Activated naive CD8-positive, alpha-beta T cell treated with anti-CD3 and anti-CD28 coated beads, Interleukin-2, amount 50 U/mL, for 24 hours (primary cell): ENCODE data around the gene TGFA.

ENCODE experiments used
- ATAC-seq: fragments of 150-1000 bp; cut with Tn5 transposase; one replicate; pipeline ENCODE4 v1.10.0; 2021
- DNase-seq: peaks from one replicate; pipeline ENCODE4 v3.0.0; 2021
- H3K27ac Mint-ChIP-seq: one replicate; pipeline ENCODE4 v1.8.0; 2021; ENCODE audit warnings: mild to moderate bottlenecking, mixed read lengths
- H3K27me3 Mint-ChIP-seq: one replicate; pipeline ENCODE4 v1.8.0; 2021; ENCODE audit warnings: mixed read lengths
- H3K36me3 Mint-ChIP-seq: one replicate; pipeline ENCODE4 v1.8.0; 2021; ENCODE audit warnings: low read depth, mixed read lengths
- H3K4me1 Mint-ChIP-seq: one replicate; pipeline ENCODE4 v1.8.0; 2021; ENCODE audit warnings: mixed read lengths
- H3K4me3 Mint-ChIP-seq: one replicate; pipeline ENCODE4 v1.8.0; 2021; ENCODE audit warnings: mild to moderate bottlenecking, moderate library complexity, mixed read lengths
- H3K9me3 Mint-ChIP-seq: one replicate; pipeline ENCODE4 v1.8.0; 2021; ENCODE audit warnings: mixed read lengths

Gene TGFA

GRCh38 chr2:70523996-70524965 lies 29.3 kb downstream of the TGFA start:
- no peak overlapping the region for H3K4me3 Mint-ChIP-seq
- H3K9me3 Mint-ChIP-seq = no peaks in the 10 kb centered on the region
- no peaks in the 10 kb centered on the region for H3K36me3 Mint-ChIP-seq
- DNase-seq = peak; percentile 21
- ATAC-seq = peak; percentile 77
- no peak overlapping the region for H3K27ac Mint-ChIP-seq
- peaks cover 18% of the 10 kb centered on the region for H3K4me1 Mint-ChIP-seq
- H3K27me3 Mint-ChIP-seq = no peaks in the 10 kb centered on the region

DNA sequence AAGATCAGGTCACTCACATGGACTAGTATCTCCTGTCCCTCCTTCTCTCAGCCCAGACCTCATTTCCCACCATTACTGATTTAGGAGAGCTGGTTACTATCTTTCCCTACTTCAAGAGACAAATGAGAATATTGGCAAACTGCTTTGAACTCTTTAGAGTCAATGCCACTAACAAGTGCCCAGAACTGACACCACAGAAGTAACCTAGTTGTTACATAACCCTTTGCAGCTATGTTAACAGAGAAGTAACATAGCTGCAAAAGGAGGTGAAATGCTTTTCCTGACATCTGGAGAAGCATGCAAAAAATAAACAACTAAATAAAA lies 30.0 kb downstream of the TGFA start:
- Mint-ChIP-seq H3K4me1 (peaks cover 18% of the 10 kb centered on the region), H3K27me3 (no peaks in the 10 kb centered on the region), H3K27ac (no peak overlapping the region), H3K9me3 (no peaks in the 10 kb centered on the region), H3K36me3 (no peaks in the 10 kb centered on the region), H3K4me3 (no peak overlapping the region)
- DNase-seq (no peak), ATAC-seq (no peak)

- DNase-seq = no peak
- Mint-ChIP-seq H3K4me3 (no peak overlapping the region), H3K4me1 (peaks cover 18% of the 10 kb centered on the region), H3K27me3 (no peaks in the 10 kb centered on the region), H3K9me3 (no peaks in the 10 kb centered on the region), H3K36me3 (no peaks in the 10 kb centered on the region), H3K27ac (no peak overlapping the region)
- no peak for ATAC-seq
These were observed 31.0 kb downstream of the TGFA start for GRCh38 chr2:70522627-70523026.

GRCh38 chr2:70520825-70521224 lies 32.8 kb downstream of the TGFA start:
- no peak overlapping the region for H3K27ac Mint-ChIP-seq
- ATAC-seq (no peak), DNase-seq (no peak)
- H3K4me3 Mint-ChIP-seq = no peak overlapping the region
- peaks cover 28% of the 10 kb centered on the region for H3K4me1 Mint-ChIP-seq
- H3K9me3 Mint-ChIP-seq = no peaks in the 10 kb centered on the region
- H3K27me3 Mint-ChIP-seq = no peaks in the 10 kb centered on the region
- no peaks in the 10 kb centered on the region for H3K36me3 Mint-ChIP-seq

GRCh38 chr2:70519453-70519852 lies 34.2 kb downstream of the TGFA start:
- Mint-ChIP-seq H3K4me3 (no peak overlapping the region), H3K27ac (no peak overlapping the region), H3K9me3 (no peaks in the 10 kb centered on the region), H3K36me3 (no peaks in the 10 kb centered on the region), H3K27me3 (no peaks in the 10 kb centered on the region), H3K4me1 (peaks cover 25% of the 10 kb centered on the region)
- DNase-seq = no peak
- no peak for ATAC-seq

DNA sequence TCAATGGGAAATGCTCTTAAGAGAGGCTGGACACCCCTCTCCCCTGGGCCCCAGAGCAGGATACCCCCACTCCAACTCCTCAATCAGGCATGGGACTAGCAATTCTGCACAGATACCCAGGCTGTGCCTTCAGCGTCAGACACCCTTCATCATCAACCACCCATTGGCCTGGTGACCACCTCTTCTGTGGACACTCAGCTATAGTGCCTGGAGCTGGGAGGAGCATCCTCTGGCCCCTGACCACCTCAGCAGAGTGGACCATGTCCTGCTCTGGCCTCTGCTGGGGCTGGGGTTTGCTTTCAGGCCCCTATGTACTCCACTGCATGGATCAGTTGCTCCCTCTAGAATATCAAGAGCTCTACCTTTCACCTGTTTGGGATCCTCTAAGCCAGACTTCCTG lies 35.1 kb downstream of the TGFA start:
- ATAC-seq (no peak), DNase-seq (no peak)
- no peaks in the 10 kb centered on the region for H3K9me3 Mint-ChIP-seq
- no peaks in the 10 kb centered on the region for H3K36me3 Mint-ChIP-seq
- H3K4me1 Mint-ChIP-seq = peaks cover 16% of the 10 kb centered on the region
- no peaks in the 10 kb centered on the region for H3K27me3 Mint-ChIP-seq
- H3K4me3 Mint-ChIP-seq = no peak overlapping the region
- no peak overlapping the region for H3K27ac Mint-ChIP-seq

DNA sequence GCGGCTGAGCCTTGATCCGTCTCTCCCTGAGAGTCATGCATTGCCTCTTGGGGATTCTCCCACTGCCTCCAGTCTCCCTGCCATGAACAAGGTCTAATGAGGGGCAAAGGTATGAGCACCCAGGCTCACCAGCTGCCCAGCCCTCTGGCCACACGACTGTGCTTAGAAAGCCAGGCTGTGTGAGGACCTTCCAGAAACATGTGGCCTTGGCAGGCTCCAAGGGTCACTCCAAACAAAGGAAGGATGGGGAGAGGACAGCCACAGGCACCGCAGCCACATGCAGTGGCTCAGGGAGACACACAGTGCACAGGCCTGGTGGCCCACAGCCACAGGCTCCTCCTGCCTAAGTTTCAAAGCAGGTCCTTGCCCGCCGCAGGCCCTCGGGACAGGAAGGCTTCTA lies 35.8 kb downstream of the TGFA start:
- ATAC-seq (no peak), DNase-seq (no peak)
- H3K4me1 Mint-ChIP-seq = peaks cover 10% of the 10 kb centered on the region
- no peaks in the 10 kb centered on the region for H3K27me3 Mint-ChIP-seq
- no peak overlapping the region for H3K4me3 Mint-ChIP-seq
- no peaks in the 10 kb centered on the region for H3K9me3 Mint-ChIP-seq
- H3K27ac Mint-ChIP-seq = no peak overlapping the region
- no peaks in the 10 kb centered on the region for H3K36me3 Mint-ChIP-seq

- H3K27ac Mint-ChIP-seq = no peak overlapping the region
- peak; percentile 9 for DNase-seq
These were observed 37.0 kb downstream of the TGFA start for GRCh38 chr2:70516596-70516995.

GRCh38 chr2:70515938-70516337 lies 37.7 kb downstream of the TGFA start:
- no peaks in the 10 kb centered on the region for H3K36me3 Mint-ChIP-seq
- ATAC-seq (no peak), DNase-seq (no peak)
- no peaks in the 10 kb centered on the region for H3K9me3 Mint-ChIP-seq
- no peak overlapping the region for H3K27ac Mint-ChIP-seq
- H3K27me3 Mint-ChIP-seq = no peaks in the 10 kb centered on the region
- no peak overlapping the region for H3K4me3 Mint-ChIP-seq
- H3K4me1 Mint-ChIP-seq = peaks cover 10% of the 10 kb centered on the region

More at GRCh38 chr2:70516596-70516995, 37.0 kb downstream of the TGFA start:
- Mint-ChIP-seq H3K4me3 (no peak overlapping the region), H3K36me3 (no peaks in the 10 kb centered on the region), H3K27me3 (no peaks in the 10 kb centered on the region), H3K4me1 (peaks cover 10% of the 10 kb centered on the region), H3K9me3 (no peaks in the 10 kb centered on the region)
- peak; percentile 77 for ATAC-seq

- Mint-ChIP-seq H3K27ac (no peak overlapping the region), H3K27me3 (no peaks in the 10 kb centered on the region), H3K36me3 (no peaks in the 10 kb centered on the region), H3K9me3 (no peaks in the 10 kb centered on the region), H3K4me1 (peaks cover 13% of the 10 kb centered on the region), H3K4me3 (no peak overlapping the region)
- no peak for DNase-seq
- no peak for ATAC-seq
These were observed 39.0 kb downstream of the TGFA start for GRCh38 chr2:70514612-70515055.

DNA sequence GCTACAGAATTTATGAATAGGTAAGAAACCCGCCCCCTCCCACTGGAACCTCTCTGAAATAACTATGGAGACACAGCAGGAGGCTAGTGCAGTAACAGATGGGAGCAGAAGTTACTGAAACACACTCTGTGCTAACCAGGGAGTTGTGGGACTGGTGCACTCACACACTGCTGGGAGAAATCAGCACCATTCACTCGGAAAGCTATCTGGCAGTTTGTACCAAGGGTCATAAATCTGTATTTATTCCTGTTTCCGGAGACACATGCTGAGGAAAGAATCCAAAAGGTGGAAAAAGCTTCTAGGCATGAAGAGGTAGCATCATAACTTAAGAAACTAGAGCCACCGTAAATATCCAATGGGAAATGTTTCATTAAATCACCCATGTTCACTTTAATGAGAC lies 39.9 kb downstream of the TGFA start:
- Mint-ChIP-seq H3K4me1 (peaks cover 13% of the 10 kb centered on the region), H3K27me3 (no peaks in the 10 kb centered on the region), H3K36me3 (no peaks in the 10 kb centered on the region), H3K27ac (no peak overlapping the region), H3K4me3 (no peak overlapping the region), H3K9me3 (no peaks in the 10 kb centered on the region)
- no peak for DNase-seq
- ATAC-seq = no peak

GRCh38 chr2:70511971-70512729 lies 41.5 kb downstream of the TGFA start:
- Mint-ChIP-seq H3K27me3 (no peaks in the 10 kb centered on the region), H3K4me3 (no peak overlapping the region), H3K9me3 (no peaks in the 10 kb centered on the region), H3K27ac (no peak overlapping the region), H3K36me3 (no peaks in the 10 kb centered on the region), H3K4me1 (peaks cover 13% of the 10 kb centered on the region)
- DNase-seq (no peak), ATAC-seq (no peak)

DNA sequence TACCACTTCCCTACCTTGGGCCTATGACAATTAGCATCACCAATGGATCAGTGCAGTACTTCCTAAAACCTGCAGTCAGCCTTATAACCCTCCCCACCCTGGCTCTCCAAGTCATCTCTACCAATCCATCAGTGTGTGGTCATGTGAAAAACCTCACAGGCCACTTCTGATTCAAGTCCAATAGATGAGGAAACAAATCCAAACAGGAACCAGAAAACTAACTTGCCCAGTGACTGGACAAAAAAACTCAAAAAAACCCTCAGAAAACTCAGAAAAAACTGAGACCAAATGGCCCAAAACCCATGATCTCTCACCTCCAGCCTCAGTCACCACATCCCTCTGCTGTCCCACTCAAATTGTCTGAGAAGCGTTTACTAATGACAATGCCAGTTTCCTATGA lies 43.3 kb downstream of the TGFA start:
- Mint-ChIP-seq H3K27ac (no peak overlapping the region), H3K4me3 (no peak overlapping the region)
- ATAC-seq = no peak

GRCh38 chr2:70509565-70509964 lies 44.1 kb downstream of the TGFA start:
- Mint-ChIP-seq H3K4me3 (no peak overlapping the region), H3K36me3 (no peaks in the 10 kb centered on the region), H3K27me3 (no peaks in the 10 kb centered on the region), H3K4me1 (peaks cover 2% of the 10 kb centered on the region), H3K27ac (no peak overlapping the region), H3K9me3 (no peaks in the 10 kb centered on the region)
- no peak for ATAC-seq
- no peak for DNase-seq

More for the DNA sequence above, 43.3 kb downstream of the TGFA start:
- H3K27me3 Mint-ChIP-seq = no peaks in the 10 kb centered on the region
- no peaks in the 10 kb centered on the region for H3K36me3 Mint-ChIP-seq
- H3K4me1 Mint-ChIP-seq = peaks cover 2% of the 10 kb centered on the region
- DNase-seq = no peak
- H3K9me3 Mint-ChIP-seq = no peaks in the 10 kb centered on the region
